ENCODE data around the gene STAC. TPM values are rescaled to one million over a fixed set of nuclear protein-coding genes. Genes with fewer than 3 reads are reported as not detected.

STAC gene
- total and polyA plus RNA-seq, 2 donors from 2014 or later: 3.2 to 6.2 TPM

DNA sequence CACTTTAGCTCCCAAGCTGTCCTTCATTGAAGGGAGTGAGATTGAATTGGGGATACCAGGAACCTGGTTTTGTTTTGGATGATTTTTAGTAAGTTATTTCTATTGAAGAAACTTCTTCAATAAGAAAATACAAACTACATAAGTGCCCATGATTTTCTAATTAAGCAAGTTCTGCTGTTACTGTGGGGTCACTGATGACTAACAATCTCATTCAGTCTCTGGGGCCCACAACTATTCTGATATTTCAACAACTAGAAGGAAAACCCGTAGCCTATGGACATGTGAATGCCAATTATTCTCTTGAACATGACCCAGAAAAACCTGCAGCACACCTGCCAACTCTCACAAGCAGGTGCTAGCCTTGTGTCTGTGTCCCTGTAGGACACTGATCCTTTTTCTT, 199.4 kb downstream of the STAC start:
- no peak overlapping the region for H3K4me3 ChIP-seq (ENCODE audit: low read length in 3 of 3)
- no peaks in the 10 kb centered on the region for H3K36me3 ChIP-seq (ENCODE audit: control insufficient read depth in 2 of 3, insufficient read depth in 3 of 3, low read length in 3 of 3)
- H3K27me3 ChIP-seq (ENCODE audit: control insufficient read depth, insufficient read depth, low read length): no peaks in the 10 kb centered on the region
- no peak for FAIRE-seq
- no peak overlapping the region for H3K9ac ChIP-seq (ENCODE audit: low read length in 3 of 3)
- no peak overlapping the region for H3K27ac ChIP-seq (ENCODE audit: low read depth in 2 of 2, low read length in 2 of 2)
- intact Hi-C loops (cut with DNase I): no loop called here
- H3K4me1 ChIP-seq (ENCODE audit: control insufficient read depth in 2 of 3, insufficient read depth in 2 of 3, low read depth in 1 of 3, low read length in 3 of 3): no peaks in the 10 kb centered on the region
- peaks cover 0 to 12% (median 0%) of the 10 kb centered on the region in 3 donors for H3K9me3 ChIP-seq (ENCODE audit: control insufficient read depth in 2 of 3, insufficient read depth in 1 of 3, low read length in 3 of 3)
- no peak for TF ChIP-seq CTCF (IDR thresholded peaks at IDR 0.05; ENCODE audit: borderline replicate concordance, extremely low read depth, insufficient read depth)
- DNase-seq: no peak

DNA sequence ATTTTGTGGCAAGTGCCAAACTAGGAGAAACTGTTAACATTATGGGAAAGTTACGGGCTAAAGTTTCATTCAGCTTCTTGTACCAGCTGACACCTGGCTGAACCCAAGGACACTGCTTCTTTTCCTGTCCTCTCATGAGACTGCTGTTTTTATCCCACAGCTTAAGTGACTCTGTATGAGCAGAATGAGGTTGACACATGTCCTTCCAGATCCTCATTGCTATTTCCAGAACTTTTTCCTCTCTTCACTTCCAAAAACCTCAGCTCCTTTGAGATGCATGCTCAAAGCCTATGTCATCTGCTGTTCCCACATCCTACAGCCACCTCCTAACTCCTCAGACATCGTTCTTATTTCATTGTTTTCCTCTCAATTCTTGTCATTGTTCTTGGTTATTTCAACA, 200.4 kb downstream of the STAC start:
- no peaks in the 10 kb centered on the region for H3K4me1 ChIP-seq (ENCODE audit: control insufficient read depth in 2 of 3, insufficient read depth in 2 of 3, low read depth in 1 of 3, low read length in 3 of 3)
- intact Hi-C loops (cut with DNase I): no loop called here

DNA sequence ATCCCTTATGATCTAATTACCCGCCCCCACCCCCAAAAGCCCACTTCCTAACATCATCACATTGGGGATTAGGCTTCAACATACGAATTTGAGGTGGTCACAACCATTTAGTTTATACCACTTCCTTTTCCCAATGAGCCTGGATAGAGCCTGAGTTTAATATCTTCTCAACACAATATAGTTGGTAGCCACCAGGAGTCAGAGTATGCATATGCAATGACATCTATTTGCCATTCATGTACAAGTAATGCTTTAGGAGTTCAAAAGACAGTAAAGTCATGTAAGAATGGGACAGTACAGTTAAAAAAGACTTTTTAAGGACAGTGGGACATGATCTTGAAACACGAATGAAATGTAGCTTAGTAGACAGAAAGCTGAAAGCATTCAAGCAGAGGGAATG, 211.7 kb downstream of the STAC start:
- Histone ChIP-seq H3K4me1 (ENCODE audit: control insufficient read depth in 2 of 3, insufficient read depth in 2 of 3, low read depth in 1 of 3, low read length in 3 of 3) (no peaks in the 10 kb centered on the region), H3K27me3 (ENCODE audit: control insufficient read depth, insufficient read depth, low read length) (no peaks in the 10 kb centered on the region), H3K4me3 (ENCODE audit: low read length in 3 of 3) (no peak overlapping the region), H3K9me3 (ENCODE audit: control insufficient read depth in 2 of 3, insufficient read depth in 1 of 3, low read length in 3 of 3) (no peaks in the 10 kb centered on the region), H3K9ac (ENCODE audit: low read length in 3 of 3) (no peak overlapping the region), H3K27ac (ENCODE audit: low read depth in 2 of 2, low read length in 2 of 2) (no peak overlapping the region), H3K36me3 (ENCODE audit: control insufficient read depth in 2 of 3, insufficient read depth in 3 of 3, low read length in 3 of 3) (no peaks in the 10 kb centered on the region)
- intact Hi-C loops (cut with DNase I): no loop called here
- FAIRE-seq (no peak), DNase-seq (no peak)
- TF ChIP-seq CTCF (IDR thresholded peaks at IDR 0.05; ENCODE audit: borderline replicate concordance, extremely low read depth, insufficient read depth): no peak

More for the DNA sequence above, 200.4 kb downstream of the STAC start:
- no peak overlapping the region for H3K4me3 ChIP-seq (ENCODE audit: low read length in 3 of 3)
- DNase-seq: no peak
- H3K9me3 ChIP-seq (ENCODE audit: control insufficient read depth in 2 of 3, insufficient read depth in 1 of 3, low read length in 3 of 3): peaks cover 0 to 13% (median 0%) of the 10 kb centered on the region in 3 donors
- H3K27me3 ChIP-seq (ENCODE audit: control insufficient read depth, insufficient read depth, low read length): no peaks in the 10 kb centered on the region
- no peaks in the 10 kb centered on the region for H3K36me3 ChIP-seq (ENCODE audit: control insufficient read depth in 2 of 3, insufficient read depth in 3 of 3, low read length in 3 of 3)
- TF ChIP-seq CTCF (IDR thresholded peaks at IDR 0.05; ENCODE audit: borderline replicate concordance, extremely low read depth, insufficient read depth): no peak
- no peak overlapping the region for H3K9ac ChIP-seq (ENCODE audit: low read length in 3 of 3)
- FAIRE-seq: no peak
- no peak overlapping the region for H3K27ac ChIP-seq (ENCODE audit: low read depth in 2 of 2, low read length in 2 of 2)

GRCh38 chr3:36595511-36595910, 215.2 kb downstream of the STAC start:
- intact Hi-C loops (cut with DNase I): no loop called here
- no peak for TF ChIP-seq CTCF (IDR thresholded peaks at IDR 0.05; ENCODE audit: borderline replicate concordance, extremely low read depth, insufficient read depth)
- DNase-seq (no peak), FAIRE-seq (no peak)
- Histone ChIP-seq H3K27ac (ENCODE audit: low read depth in 2 of 2, low read length in 2 of 2) (no peak overlapping the region), H3K36me3 (ENCODE audit: control insufficient read depth in 2 of 3, insufficient read depth in 3 of 3, low read length in 3 of 3) (no peaks in the 10 kb centered on the region), H3K4me3 (ENCODE audit: low read length in 3 of 3) (no peak overlapping the region), H3K27me3 (ENCODE audit: control insufficient read depth, insufficient read depth, low read length) (no peaks in the 10 kb centered on the region), H3K9me3 (ENCODE audit: control insufficient read depth in 2 of 3, insufficient read depth in 1 of 3, low read length in 3 of 3) (no peaks in the 10 kb centered on the region), H3K4me1 (ENCODE audit: control insufficient read depth in 2 of 3, insufficient read depth in 2 of 3, low read depth in 1 of 3, low read length in 3 of 3) (no peaks in the 10 kb centered on the region), H3K9ac (ENCODE audit: low read length in 3 of 3) (no peak overlapping the region)
